Posterior vena cava (tissue), 2 donors: Measurements from ENCODE around the gene PRMT7. TPM values are rescaled to one million over a fixed set of nuclear protein-coding genes. Genes with fewer than 3 reads are reported as not detected.

Experiments
- DNase-seq: peaks from one replicate; pipeline ENCODE4 v3.0.0-alpha.2; 2020; ENCODE audit warnings: low spot score
- intact Hi-C, 2 donors: fragments of 100-400 bp; cut with DNase I; formaldehyde crosslinking; loops; one replicate each; pipeline versions ENCODE4 v1.14.1 to v1.14.2; 2022 to 2023
- total RNA-seq, 2 donors: library from RNA; stranded (reverse); fragmentation: NEBNext Ultra II Directional; extraction: Animal tissue kit (Norgen Biotek cat#: 25700); gene quantifications; one replicate each; pipeline ENCODE4 v1.2.1, GENCODE V29; 2021
- donor health status: DM: yes; HTN: yes; CAD: no.
- donor health status: DM: yes; HTN: yes; CAD: no.

PRMT7 gene
- total RNA-seq, 2 donors from 2014 or later, result 18.1 to 22.9 TPM

DNA sequence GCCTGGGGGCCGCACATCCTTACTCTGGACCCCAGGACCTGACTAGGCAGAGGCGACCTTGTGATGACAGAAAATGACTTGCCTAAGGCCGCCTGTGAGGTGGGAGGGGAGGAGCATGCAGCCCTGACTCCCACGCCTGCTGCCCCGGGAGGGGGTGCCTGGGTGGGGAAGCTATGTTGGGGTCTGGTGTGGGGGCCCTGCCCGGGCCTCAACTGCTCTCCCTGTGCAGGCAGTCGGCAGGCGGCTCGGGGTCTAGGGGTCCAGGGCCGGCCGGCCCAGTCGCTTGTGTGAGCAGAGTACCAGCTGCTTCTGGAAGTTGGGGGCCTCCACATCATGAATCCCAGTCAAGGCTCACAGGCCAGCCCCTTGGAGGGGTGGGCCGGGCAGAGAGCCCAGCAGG is 48.1 kb downstream of the PRMT7 start:
- intact Hi-C loops, result no loop called here
- no peak for DNase-seq

DNA sequence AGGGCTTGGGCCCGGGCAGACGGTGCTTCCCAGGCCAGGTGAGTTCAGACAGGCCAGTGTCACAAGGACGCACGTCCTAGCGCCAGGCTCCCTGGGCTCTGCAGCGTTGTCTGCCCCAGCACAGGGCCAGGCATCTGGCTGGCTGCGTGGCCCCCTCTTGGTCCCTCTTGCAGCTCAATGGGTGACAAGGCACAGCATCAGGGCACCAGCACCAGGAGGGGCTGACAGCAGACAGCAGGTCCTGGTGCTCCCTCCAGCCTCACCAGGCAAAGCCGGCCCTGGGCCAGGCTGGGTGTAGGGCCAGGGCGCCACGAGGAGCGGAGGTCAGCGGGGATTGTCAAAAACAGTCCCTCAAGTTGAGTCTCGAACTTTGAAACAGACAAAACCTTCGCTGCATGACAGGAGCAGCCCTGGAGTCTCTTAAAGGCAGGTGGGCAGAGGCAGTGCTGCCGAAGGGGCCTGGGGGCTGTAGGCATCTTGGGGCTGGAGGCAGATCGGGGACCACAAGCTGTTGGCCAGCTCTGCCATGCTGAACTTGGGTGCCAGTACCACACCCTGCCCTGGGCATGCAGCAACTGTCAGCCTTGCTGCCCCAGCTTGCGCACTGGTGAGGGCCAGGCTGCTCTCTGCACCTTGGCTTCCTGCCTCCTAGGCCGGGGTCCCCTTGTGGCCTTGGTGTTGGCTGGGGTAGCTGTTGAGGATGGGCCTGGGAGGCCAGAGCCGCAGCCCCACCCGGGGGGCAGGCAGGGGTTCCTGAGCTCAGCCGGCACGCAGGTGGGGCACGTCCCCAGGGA is 48.8 kb downstream of the PRMT7 start:
- DNase-seq, result no peak
- intact Hi-C loops, result no loop called here

DNA sequence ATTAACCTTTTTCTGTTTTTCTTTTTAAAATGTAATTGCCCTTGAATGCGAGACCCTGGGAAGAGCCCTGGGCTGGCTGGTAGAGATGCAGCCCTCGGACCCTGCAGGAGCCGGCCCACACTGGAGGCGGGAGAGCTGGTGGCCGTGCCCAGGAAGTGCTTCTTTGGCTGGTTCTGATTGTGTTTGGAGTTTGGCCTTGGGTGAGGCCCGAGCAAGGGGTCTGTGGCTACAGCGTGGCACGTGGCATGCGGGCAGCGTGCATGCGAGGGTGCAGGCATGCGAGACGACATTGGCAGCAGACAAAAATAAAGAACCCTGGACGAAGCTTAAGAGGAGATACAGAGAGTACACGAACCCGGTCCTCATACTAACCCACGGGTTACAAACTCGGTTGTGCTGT is 49.7 kb downstream of the PRMT7 start:
- intact Hi-C loops, result no loop called here
- no peak for DNase-seq

GRCh38 chr16:68360956-68361355 is 50.1 kb downstream of the PRMT7 start:
- DNase-seq, result no peak
- intact Hi-C loops, result no loop called here

DNA sequence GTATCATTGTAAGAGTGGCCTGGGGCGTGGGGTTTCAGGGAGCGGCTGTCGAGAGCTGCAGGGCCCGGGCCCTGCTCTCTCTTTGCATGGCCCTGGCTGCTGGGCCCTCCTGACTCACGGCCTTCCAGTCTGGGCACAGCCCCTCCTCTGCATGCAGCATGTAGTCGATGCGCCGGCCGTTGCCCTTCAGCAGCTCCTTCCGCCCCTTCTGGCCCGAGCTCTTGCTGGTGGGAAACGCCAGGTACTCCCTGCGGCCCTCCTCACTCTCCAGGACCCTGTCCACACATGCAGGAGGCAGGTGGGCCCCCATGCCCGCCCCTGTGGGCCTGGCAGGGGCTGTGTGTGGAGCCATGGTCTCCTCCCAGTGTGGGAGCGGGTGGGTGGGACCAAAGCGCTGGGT is 50.7 kb downstream of the PRMT7 start:
- no peak for DNase-seq
- intact Hi-C loops, result no loop called here

GRCh38 chr16:68362262-68362913 is 51.6 kb downstream of the PRMT7 start:
- intact Hi-C loops, result no loop called here

DNA sequence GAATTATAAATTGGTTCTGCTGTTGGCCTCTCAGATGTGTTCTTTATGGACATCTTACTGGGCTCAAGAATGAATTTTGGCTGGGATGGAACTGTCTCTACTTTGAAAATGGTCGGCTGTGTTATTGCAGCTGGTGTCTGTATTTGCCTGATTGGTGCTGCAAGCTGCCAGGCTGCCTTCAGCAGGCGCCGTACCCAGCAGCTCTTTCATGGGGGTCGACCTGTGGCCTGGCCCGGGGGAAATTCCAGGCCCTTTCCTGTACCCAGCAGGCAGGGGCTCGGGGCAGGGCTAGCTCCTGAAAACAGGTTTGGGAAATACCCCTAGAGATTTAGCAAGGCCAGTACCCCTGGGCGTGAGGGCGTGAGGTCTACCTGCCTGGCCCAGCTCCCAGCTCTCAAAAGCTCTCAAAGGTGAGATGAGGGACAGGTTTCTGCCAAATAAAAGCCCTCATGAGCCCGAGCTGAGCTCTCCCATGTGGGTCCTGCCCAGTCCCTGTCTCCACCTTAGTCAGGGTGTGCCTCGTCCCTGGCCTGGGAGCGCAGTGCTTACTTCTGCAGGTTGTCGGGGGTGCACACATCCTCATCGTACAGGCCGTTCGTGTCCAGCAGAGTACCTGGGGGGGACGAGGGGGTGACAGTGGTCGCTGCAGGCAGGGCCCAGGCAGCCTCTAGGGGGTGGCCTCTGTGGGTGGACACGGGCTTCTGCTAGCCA is 52.3 kb downstream of the PRMT7 start:
- no peak for DNase-seq
- intact Hi-C loops, result no loop called here

More at GRCh38 chr16:68362262-68362913, 51.6 kb downstream of the PRMT7 start:
- no peak for DNase-seq

DNA sequence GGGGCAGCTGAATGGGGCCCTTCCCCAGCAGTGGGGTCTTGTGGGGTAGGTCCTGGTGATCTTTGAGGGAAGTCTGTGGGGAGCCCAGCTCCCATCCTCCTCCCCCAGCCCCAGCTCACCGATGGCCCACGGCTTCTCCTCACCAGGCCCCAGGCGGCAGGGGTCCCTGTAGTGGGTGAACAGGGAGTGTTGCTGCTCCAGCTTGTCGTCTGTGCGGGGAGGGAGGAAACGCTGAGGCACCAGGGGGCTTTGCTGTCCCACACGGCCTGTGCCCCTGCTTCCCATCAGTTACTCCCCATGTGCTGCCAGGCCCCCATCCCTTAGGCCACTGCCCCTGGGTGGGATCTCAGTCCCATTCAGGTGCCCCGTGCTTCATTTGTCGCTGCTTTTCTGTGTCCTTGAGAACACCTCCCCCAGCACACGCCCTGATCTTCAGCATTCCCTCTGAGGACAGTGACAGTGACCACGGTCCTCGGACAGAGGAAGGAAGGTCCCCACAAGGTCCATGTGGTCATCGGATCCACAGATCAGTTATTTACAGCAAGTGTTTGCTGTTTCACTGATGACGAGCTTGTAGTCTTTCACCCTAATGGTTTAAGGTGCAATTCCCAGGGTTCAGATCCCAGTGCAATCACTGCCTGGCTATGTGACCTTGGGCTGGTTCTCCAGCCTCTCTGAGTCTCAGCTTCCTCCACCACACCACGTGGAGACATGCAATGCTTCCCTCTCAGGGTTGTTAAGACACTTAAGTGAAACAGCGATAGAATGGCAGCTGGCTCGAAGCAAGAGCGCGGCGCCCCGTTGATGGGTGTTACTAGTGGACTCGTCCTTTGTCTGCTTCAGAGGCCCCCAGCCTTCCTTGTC is 53.1 kb downstream of the PRMT7 start:
- intact Hi-C loops, result no loop called here
- DNase-seq, result no peak

DNA sequence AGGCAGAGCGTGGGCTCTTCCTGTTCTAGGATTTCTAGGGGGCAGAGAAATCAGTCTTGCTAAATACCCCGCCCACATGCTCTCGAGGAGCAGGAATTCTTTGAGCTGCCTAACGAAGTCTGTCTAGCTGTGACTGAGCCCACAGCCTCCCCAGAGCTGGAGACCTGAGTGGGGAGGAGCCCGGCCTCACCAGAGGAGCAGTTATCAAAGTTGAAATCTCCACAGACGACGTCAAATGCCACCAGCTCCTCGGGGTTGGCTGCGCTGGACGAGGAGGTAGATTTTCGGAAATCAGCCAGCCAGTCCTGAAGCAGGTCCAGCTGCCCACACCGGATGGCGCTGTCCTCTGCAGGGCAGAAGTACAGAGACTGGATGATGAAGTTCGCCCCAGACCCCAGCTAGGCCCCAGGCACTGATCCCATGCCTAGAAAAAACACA is 53.8 kb downstream of the PRMT7 start:
- intact Hi-C loops, result no loop called here
- DNase-seq, result no peak

GRCh38 chr16:68365167-68365817 is 54.5 kb downstream of the PRMT7 start:
- intact Hi-C loops, result no loop called here
- no peak for DNase-seq

GRCh38 chr16:68366062-68366461 is 55.2 kb downstream of the PRMT7 start:
- intact Hi-C loops, result no loop called here
- no peak for DNase-seq

GRCh38 chr16:68367030-68367429 is 56.2 kb downstream of the PRMT7 start:
- DNase-seq, result no peak
- intact Hi-C loops, result no loop called here

- DNase-seq, result no peak
- intact Hi-C loops, result no loop called here
Observed at GRCh38 chr16:68367440-68367839, 56.6 kb downstream of the PRMT7 start.

- DNase-seq, result no peak
- intact Hi-C loops, result no loop called here
Observed at GRCh38 chr16:68367891-68368290, 57.1 kb downstream of the PRMT7 start.

- intact Hi-C loops, result no loop called here
- no peak for DNase-seq
Observed at GRCh38 chr16:68368301-68368888, 57.6 kb downstream of the PRMT7 start.

DNA sequence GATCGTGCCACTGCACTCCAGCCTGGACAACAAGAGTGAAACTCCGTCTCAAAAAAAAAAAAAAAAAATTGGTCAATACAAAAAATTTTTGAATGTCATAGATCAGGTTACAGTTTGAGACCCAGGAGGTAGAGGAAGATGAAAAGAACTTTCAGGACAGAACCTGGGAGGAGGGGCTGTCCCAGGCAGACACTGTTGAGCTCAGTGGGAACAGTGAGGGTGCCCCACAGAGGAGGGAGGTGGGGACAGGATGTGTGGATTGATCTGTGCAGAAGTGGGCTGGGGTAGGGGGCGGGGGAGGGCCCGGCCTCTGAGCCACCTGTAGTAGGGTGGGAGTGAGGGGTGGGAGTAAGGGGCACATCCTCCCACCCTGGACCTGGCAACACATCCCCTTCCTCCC is 58.3 kb downstream of the PRMT7 start:
- intact Hi-C loops, result no loop called here
- no peak for DNase-seq

DNA sequence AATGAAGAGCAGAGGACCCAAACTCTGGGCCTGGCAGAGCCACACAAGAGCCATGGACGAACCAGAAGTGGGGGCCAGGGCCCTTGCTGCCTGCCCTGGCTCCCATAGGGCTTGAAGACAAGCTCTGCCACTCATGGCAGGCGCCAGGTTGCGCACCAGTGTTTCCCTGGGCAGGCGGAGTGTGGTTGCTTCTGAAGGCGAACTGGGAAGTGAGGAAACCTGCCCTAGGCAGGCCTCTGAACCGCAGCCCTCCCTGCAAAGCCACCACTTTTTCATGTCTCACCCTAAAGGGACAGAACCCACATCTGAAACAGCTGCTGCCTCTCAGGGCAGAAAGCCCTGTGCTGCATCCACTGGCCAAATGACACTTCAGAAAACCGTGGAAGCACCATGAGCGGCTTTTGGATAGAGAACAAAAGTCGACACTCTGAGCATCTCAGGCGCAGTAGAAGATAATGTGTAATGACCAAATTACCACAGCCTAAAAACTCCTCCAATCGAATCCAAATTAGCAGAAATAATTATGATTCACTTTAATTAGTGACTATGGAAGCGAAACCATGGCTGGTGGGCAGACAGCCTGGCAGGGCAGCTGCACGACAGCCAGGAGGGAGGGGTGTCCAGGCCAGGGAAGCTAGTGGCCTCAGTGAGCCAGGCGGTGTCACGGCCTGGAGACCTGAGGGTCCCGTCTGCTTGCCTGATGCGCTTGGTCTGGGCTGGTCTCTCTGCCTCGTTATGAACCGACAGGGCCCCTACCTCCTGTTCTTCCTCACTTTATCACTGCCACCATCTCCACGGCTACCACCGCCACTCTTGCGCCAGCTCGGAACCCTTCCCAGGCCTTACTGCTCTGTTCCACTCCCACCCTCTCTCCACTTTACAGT is 59.1 kb downstream of the PRMT7 start:
- no peak for DNase-seq
- intact Hi-C loops, result no loop called here
